Suprapubic skin (tissue), 4 donors: Measurements from ENCODE around the gene CDC42BPA. TPM values are rescaled to one million over a fixed set of nuclear protein-coding genes. Genes with fewer than 3 reads are reported as not detected.

ENCODE experiments used
- DNase-seq, 2 donors: peaks; one replicate each; pipeline ENCODE4 v3.0.0-alpha.2; 2019; ENCODE audit warnings: low spot score in 2 of 2
- H3K27ac ChIP-seq: fragments of 200-600 bp; sonication (generic); one replicate; pipeline ENCODE4 v1.5.1; 2019
- H3K27me3 ChIP-seq: fragments of 200-600 bp; sonication (generic); one replicate; pipeline ENCODE4 v1.5.1; 2019
- H3K36me3 ChIP-seq: fragments of 200-600 bp; sonication (generic); one replicate; pipeline ENCODE4 v1.5.1; 2019
- H3K4me1 ChIP-seq: fragments of 200-600 bp; sonication (generic); one replicate; pipeline ENCODE4 v1.5.1; 2019
- H3K4me3 ChIP-seq: fragments of 200-600 bp; sonication (generic); one replicate; pipeline ENCODE4 v1.5.1; 2019; ENCODE audit warnings: mild to moderate bottlenecking
- H3K9me3 ChIP-seq: fragments of 200-600 bp; sonication (generic); one replicate; pipeline ENCODE4 v1.5.1; 2019
- CTCF ChIP-seq, 2 donors: fragments of 200-600 bp in 1 of 2; fragments of 450-650 bp in 1 of 2; sonication (generic) in 1 of 2; IDR thresholded peaks; one replicate each; pipeline ENCODE4 v1.5.1; 2016 to 2019; ENCODE audit warnings: antibody characterized with exemption in 2 of 2, mild to moderate bottlenecking in 1 of 2, moderate library complexity in 1 of 2
- EP300 ChIP-seq: sonication (generic); formaldehyde crosslinking; IDR thresholded peaks from one replicate; pipeline ENCODE4 v1.6.1; 2017; ENCODE audit warnings: antibody characterized with exemption
- POLR2A ChIP-seq, 2 donors: fragments of 450-650 bp; IDR thresholded peaks; one replicate each; pipeline ENCODE4 v1.6.1; 2017; ENCODE audit warnings: antibody characterized with exemption in 2 of 2, mild to moderate bottlenecking in 2 of 2, moderate library complexity in 2 of 2
- POLR2AphosphoS5 ChIP-seq, 3 donors: sonication (generic); formaldehyde crosslinking; IDR thresholded peaks; one replicate each; pipeline ENCODE4 v1.6.1; 2017; ENCODE audit warnings: antibody characterized with exemption in 3 of 3
- whole genome bisulfite sequencing: methylation state at CpG from one replicate; pipeline ENCODE4 v1.1.5; 2018; 5-methylcytosine and 5-hydroxymethylcytosine counted together
- total RNA-seq, 4 donors: library from RNA; depleted of rRNA; stranded (reverse); fragments of >200 nt; gene quantifications; one replicate each; pipeline ENCODE4 v1.1.0, GENCODE V29; 2016

Gene CDC42BPA
- total RNA-seq, 4 donors from 2014 or later = 12.2 to 54.6 (median 14.9) TPM

GRCh38 chr1:227062306-227062705 lies 256.0 kb downstream of the CDC42BPA start:
- H3K36me3 ChIP-seq = no peaks in the 10 kb centered on the region
- H3K4me1 ChIP-seq = no peaks in the 10 kb centered on the region
- DNase-seq = no peak
- no peaks in the 10 kb centered on the region for H3K9me3 ChIP-seq
- TF ChIP-seq POLR2AphosphoS5 (IDR thresholded peaks at IDR 0.05) (no peak), POLR2A (IDR thresholded peaks at IDR 0.05) (no peak), EP300 (no peak), CTCF (IDR thresholded peaks at IDR 0.05) (no peak)
- WGBS = 93% methylated on average over 2 of the region's 2 CpGs
- H3K4me3 ChIP-seq = no peak overlapping the region
- H3K27me3 ChIP-seq = no peaks in the 10 kb centered on the region
- H3K27ac ChIP-seq = no peak overlapping the region

GRCh38 chr1:227059076-227059475 lies 259.2 kb downstream of the CDC42BPA start:
- Histone ChIP-seq H3K36me3 (no peaks in the 10 kb centered on the region), H3K4me1 (no peaks in the 10 kb centered on the region), H3K9me3 (no peaks in the 10 kb centered on the region), H3K27me3 (no peaks in the 10 kb centered on the region), H3K4me3 (no peak overlapping the region), H3K27ac (no peak overlapping the region)
- 94% methylated on average over 4 of the region's 4 CpGs for WGBS
- DNase-seq = no peak
- TF ChIP-seq CTCF (IDR thresholded peaks at IDR 0.05) (no peak), EP300 (no peak), POLR2A (IDR thresholded peaks at IDR 0.05) (no peak), POLR2AphosphoS5 (IDR thresholded peaks at IDR 0.05) (no peak)

- no peak for TF ChIP-seq POLR2A (IDR thresholded peaks at IDR 0.05)
- no peak for TF ChIP-seq POLR2AphosphoS5 (IDR thresholded peaks at IDR 0.05)
- no peak for TF ChIP-seq CTCF (IDR thresholded peaks at IDR 0.05)
- no peak for TF ChIP-seq EP300
- 90% methylated on average over 5 of the region's 5 CpGs for WGBS
- DNase-seq = no peak
- Histone ChIP-seq H3K36me3 (no peaks in the 10 kb centered on the region), H3K4me3 (no peak overlapping the region), H3K9me3 (no peaks in the 10 kb centered on the region), H3K27ac (no peak overlapping the region), H3K4me1 (no peaks in the 10 kb centered on the region), H3K27me3 (no peaks in the 10 kb centered on the region)
These were observed 260.0 kb downstream of the CDC42BPA start for GRCh38 chr1:227058321-227058751.

- no peak overlapping the region for H3K4me3 ChIP-seq
- DNase-seq = no peak
- peaks cover 3% of the 10 kb centered on the region for H3K36me3 ChIP-seq
- TF ChIP-seq CTCF (IDR thresholded peaks at IDR 0.05) = no peak
- no peak for TF ChIP-seq POLR2AphosphoS5 (IDR thresholded peaks at IDR 0.05)
- no peak for TF ChIP-seq POLR2A (IDR thresholded peaks at IDR 0.05)
- no peak for TF ChIP-seq EP300
- no peaks in the 10 kb centered on the region for H3K4me1 ChIP-seq
- no peaks in the 10 kb centered on the region for H3K9me3 ChIP-seq
- H3K27ac ChIP-seq = no peak overlapping the region
- H3K27me3 ChIP-seq = no peaks in the 10 kb centered on the region
These were observed 269.0 kb downstream of the CDC42BPA start for GRCh38 chr1:227049253-227049652.

- Histone ChIP-seq H3K4me1 (no peaks in the 10 kb centered on the region), H3K9me3 (no peaks in the 10 kb centered on the region), H3K27me3 (no peaks in the 10 kb centered on the region), H3K27ac (no peak overlapping the region), H3K4me3 (no peak overlapping the region), H3K36me3 (peaks cover 2% of the 10 kb centered on the region)
- WGBS = 94% methylated on average over 5 of the region's 5 CpGs
- TF ChIP-seq EP300 (no peak), POLR2A (IDR thresholded peaks at IDR 0.05) (no peak), CTCF (IDR thresholded peaks at IDR 0.05) (no peak), POLR2AphosphoS5 (IDR thresholded peaks at IDR 0.05) (no peak)
- DNase-seq = no peak
These were observed 274.5 kb downstream of the CDC42BPA start for GRCh38 chr1:227043755-227044154.
